K562 (cell line): Measurements from ENCODE around the gene TSKS. TPM values are rescaled to one million over a fixed set of nuclear protein-coding genes. Genes with fewer than 3 reads are reported as not detected.

Source experiments
- ATF1 ChIP-seq, 2 experiments: fragments of 450-650 bp in 1 of 2; IDR thresholded peaks; 2 replicates each; pipeline ENCODE4 v1.6.1; 2016; ENCODE audit warnings: missing compliant biosample characterization in 1 of 2, missing genetic modification characterization in 1 of 2
- ATF7 ChIP-seq: fragments of 450-650 bp; IDR thresholded peaks from 2 replicates; pipeline ENCODE4 v1.7.1; 2014; ENCODE audit warnings: mild to moderate bottlenecking, moderate library complexity
- CREB1 ChIP-seq, 2 experiments: sonication (generic) in 1 of 2; formaldehyde crosslinking in 1 of 2; IDR thresholded peaks; 2 replicates each; pipeline versions ENCODE4 v1.6.1 to v1.8.0; 2012 to 2022; ENCODE audit warnings: inconsistent platforms in 1 of 2, mild to moderate bottlenecking in 1 of 2, missing genetic modification reagents in 1 of 2, moderate library complexity in 1 of 2
- CTBP1 ChIP-seq: fragments of 450-650 bp; IDR thresholded peaks from 2 replicates; pipeline ENCODE4 v1.6.1; 2016; ENCODE audit warnings: borderline replicate concordance
- DPF2 ChIP-seq: fragments of 450-650 bp; IDR thresholded peaks from 2 replicates; pipeline ENCODE4 v1.6.1; 2016
- EP400 ChIP-seq: fragments of 450-650 bp; IDR thresholded peaks from 2 replicates; pipeline ENCODE4 v1.6.1; 2017; ENCODE audit warnings: antibody characterized with exemption, mild to moderate bottlenecking, moderate library complexity
- HDGF ChIP-seq: fragments of 450-650 bp; IDR thresholded peaks from 2 replicates; pipeline ENCODE4 v1.6.1; 2016
- HNRNPLL ChIP-seq: fragments of 200-400 bp; formaldehyde crosslinking; IDR thresholded peaks from 2 replicates; pipeline ENCODE4 v1.6.1; 2017; ENCODE audit warnings: low read length, low read depth, mild to moderate bottlenecking; ENCODE audit not compliant: poor library complexity, severe bottlenecking
- JUND ChIP-seq, 2 experiments: IDR thresholded peaks; 2 replicates in 1 of 2; 3 replicates in 1 of 2; pipeline ENCODE4 v1.6.1; 2011; ENCODE audit warnings: borderline replicate concordance in 2 of 2, low read depth in 2 of 2, low read length in 2 of 2, improper control_type of control experiment in 1 of 2, missing biosample characterization in 1 of 2, missing genetic modification characterization in 1 of 2, missing genetic modification reagents in 1 of 2
- MAX ChIP-seq: sonication (generic); formaldehyde crosslinking; IDR thresholded peaks from 2 replicates; pipeline ENCODE4 v1.9.0; 2022; ENCODE audit warnings: mild to moderate bottlenecking, missing genetic modification reagents
- NELFE ChIP-seq: IDR thresholded peaks from 2 replicates; pipeline ENCODE4 v1.6.1; 2011; ENCODE audit warnings: mild to moderate bottlenecking; ENCODE audit not compliant: insufficient read depth, insufficient read length
- POLR2A ChIP-seq: fragments of 450-650 bp; conservative IDR thresholded peaks from 2 replicates; pipeline ENCODE4 v1.6.1; 2016
- PTTG1 ChIP-seq: fragments of 450-650 bp; IDR thresholded peaks from 2 replicates; pipeline ENCODE4 v1.6.1; 2016; ENCODE audit warnings: low read depth, mild to moderate bottlenecking, missing genetic modification characterization, missing compliant biosample characterization
- SIX5 ChIP-seq, 2 experiments: IDR thresholded peaks; 2 replicates each; pipeline ENCODE4 v1.6.1; 2011; ENCODE audit warnings: low read length in 2 of 2, borderline replicate concordance in 1 of 2, low read depth in 1 of 2, mild to moderate bottlenecking in 1 of 2, moderate library complexity in 1 of 2; ENCODE audit not compliant: insufficient read depth in 1 of 2
- SMAD3 ChIP-seq: fragments of 450-650 bp; formaldehyde crosslinking; conservative IDR thresholded peaks from 2 replicates; pipeline ENCODE4 v1.4.0; 2020; ENCODE audit warnings: mild to moderate bottlenecking
- SMARCE1 ChIP-seq: fragments of 450-650 bp; IDR thresholded peaks from 2 replicates; pipeline ENCODE4 v1.7.1; 2016; ENCODE audit warnings: mild to moderate bottlenecking
- SP1 ChIP-seq: sonication (generic); formaldehyde crosslinking; IDR thresholded peaks from 2 replicates; pipeline ENCODE4 v1.8.1; 2022; ENCODE audit warnings: mild to moderate bottlenecking, missing genetic modification reagents
- TAF1 ChIP-seq: IDR thresholded peaks from 2 replicates; pipeline ENCODE4 v1.6.1; 2011; ENCODE audit warnings: mild to moderate bottlenecking, low read length, moderate library complexity; ENCODE audit not compliant: insufficient read depth, control insufficient read depth, severe bottlenecking; ENCODE audit errors: extremely low read depth
- YY1 ChIP-seq, 3 experiments: IDR thresholded peaks; 2 replicates each; pipeline ENCODE4 v1.6.1; 2011; ENCODE audit warnings: low read length in 2 of 3, mild to moderate bottlenecking in 2 of 3, moderate library complexity in 2 of 3, borderline replicate concordance in 1 of 3, control low read depth in 1 of 3, low read depth in 1 of 3; ENCODE audit not compliant: insufficient read depth in 3 of 3, insufficient replicate concordance in 2 of 3, control insufficient read depth in 1 of 3, insufficient read length in 1 of 3; ENCODE audit errors: extremely low read depth in 1 of 3
- ZNF24 ChIP-seq: fragments of 450-650 bp; IDR thresholded peaks from 2 replicates; pipeline ENCODE4 v1.6.1; 2016
- ZNF316 ChIP-seq: fragments of 450-650 bp; IDR thresholded peaks from 2 replicates; pipeline ENCODE4 v1.6.1; 2016
- ZSCAN32 ChIP-seq: fragments of 450-650 bp; formaldehyde crosslinking; IDR thresholded peaks from 2 replicates; pipeline ENCODE4 v1.4.0; 2020; ENCODE audit warnings: mild to moderate bottlenecking, moderate library complexity
- polyA plus RNA-seq, 8 experiments: library from polyadenylated mRNA; depleted of rRNA in 4 of 8; stranded (reverse) in 5 of 8; unstranded in 3 of 8; fragments of >200 nt; fragmentation: Nextera tagmentation in 2 of 8; fragmentation: Illumina TruSeq in 1 of 8; extraction: Ambion mirVana in 2 of 8; extraction: Trizol in 1 of 8; gene quantifications; 2 replicates each; pipeline versions ENCODE4 v1.2.1 to v1.2.3, GENCODE V29; 2011 to 2014; ENCODE audit warnings: inconsistent platforms in 1 of 8, missing spikeins in 1 of 8
- total RNA-seq, 7 experiments: library from RNA; depleted of rRNA in 6 of 7; stranded (reverse); fragments of >200 nt in 6 of 7; fragmentation: Illumina TruSeq in 2 of 7; extraction: Trizol in 2 of 7; gene quantifications; 2 replicates each; pipeline versions ENCODE4 v1.2.1 to v1.2.3, GENCODE V29; 2011 to 2021; ENCODE audit warnings: low replicate concordance in 1 of 7
- TF ChIP-seq, protein P1 (sequence below): fragments of 250-450 bp; sonication (Bioruptor Pico); IDR thresholded peaks from 2 replicates; pipeline ENCODE4 v1.6.1; 2021; ENCODE audit warnings: mild to moderate bottlenecking
- TF ChIP-seq, protein P2 (sequence below): fragments of 250-450 bp; sonication (Bioruptor Pico); IDR thresholded peaks from 2 replicates; pipeline ENCODE4 v1.9.0; 2021; ENCODE audit warnings: mild to moderate bottlenecking
- TF ChIP-seq, protein P3 (sequence below): sonication (generic); formaldehyde crosslinking; IDR thresholded peaks from 2 replicates; pipeline ENCODE4 v1.8.0; 2022; ENCODE audit warnings: missing genetic modification reagents, mild to moderate bottlenecking, moderate library complexity, borderline replicate concordance
- TF ChIP-seq, protein P4 (sequence below): fragments of 200-800 bp; sonication (Bioruptor generic); IDR thresholded peaks from 2 replicates; pipeline ENCODE4 v1.6.1; 2017; ENCODE audit warnings: missing genetic modification characterization, missing compliant biosample characterization

Gene TSKS
- total and polyA plus RNA-seq, 9 of the 15 experiments (the other 6 are each of a cell fraction or from before 2014, with no cell fraction given): 0.14 to 4.5 (median 0.80) TPM

- peak; percentile 43 for TF ChIP-seq CTBP1
- TF ChIP-seq ATF7: peak; percentile 42; the same call in 1 of the 2 replicates
- TF ChIP-seq HNRNPLL: peak; percentile 28
- TF ChIP-seq, protein P1, sequence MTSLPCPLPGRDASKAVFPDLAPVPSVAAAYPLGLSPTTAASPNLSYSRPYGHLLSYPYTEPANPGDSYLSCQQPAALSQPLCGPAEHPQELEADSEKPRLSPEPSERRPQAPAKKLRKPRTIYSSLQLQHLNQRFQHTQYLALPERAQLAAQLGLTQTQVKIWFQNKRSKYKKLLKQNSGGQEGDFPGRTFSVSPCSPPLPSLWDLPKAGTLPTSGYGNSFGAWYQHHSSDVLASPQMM (CRISPR knock-in tag): no peak
- no peak for TF ChIP-seq SIX5 (IDR thresholded peaks at IDR 0.05; ENCODE audit: borderline replicate concordance in 1 of 2, insufficient read depth in 1 of 2, low read depth in 1 of 2, low read length in 2 of 2)
- peak; percentile 87 for TF ChIP-seq DPF2
- TF ChIP-seq NELFE: no peak
- peak; percentile 12; the same call in 1 of the 2 replicates for TF ChIP-seq MAX (CRISPR knock-in tag)
- TF ChIP-seq, protein P2, sequence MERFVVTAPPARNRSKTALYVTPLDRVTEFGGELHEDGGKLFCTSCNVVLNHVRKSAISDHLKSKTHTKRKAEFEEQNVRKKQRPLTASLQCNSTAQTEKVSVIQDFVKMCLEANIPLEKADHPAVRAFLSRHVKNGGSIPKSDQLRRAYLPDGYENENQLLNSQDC: no peak
- TF ChIP-seq SMAD3: no peak
- peak; percentile 78; the same call in 1 of the 2 replicates for TF ChIP-seq SMARCE1
- peak; percentile 96 for TF ChIP-seq ZNF316
- no peak for TF ChIP-seq PTTG1 (tag)
- TF ChIP-seq, protein P3, sequence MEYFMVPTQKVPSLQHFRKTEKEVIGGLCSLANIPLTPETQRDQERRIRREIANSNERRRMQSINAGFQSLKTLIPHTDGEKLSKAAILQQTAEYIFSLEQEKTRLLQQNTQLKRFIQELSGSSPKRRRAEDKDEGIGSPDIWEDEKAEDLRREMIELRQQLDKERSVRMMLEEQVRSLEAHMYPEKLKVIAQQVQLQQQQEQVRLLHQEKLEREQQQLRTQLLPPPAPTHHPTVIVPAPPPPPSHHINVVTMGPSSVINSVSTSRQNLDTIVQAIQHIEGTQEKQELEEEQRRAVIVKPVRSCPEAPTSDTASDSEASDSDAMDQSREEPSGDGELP (CRISPR knock-in tag): peak; percentile 34; the same call in 1 of the 2 replicates
- TF ChIP-seq JUND (IDR thresholded peaks at IDR 0.05; ENCODE audit: borderline replicate concordance, low read depth, low read length): no peak; the same call in 1 of the 2 replicates
- peak; percentile 25; the same call in 1 of the 3 replicates for TF ChIP-seq JUND (tag; IDR thresholded peaks at IDR 0.05; ENCODE audit: borderline replicate concordance, low read depth, low read length)
- TF ChIP-seq ZSCAN32: no peak
- TF ChIP-seq ZNF24: no peak
- peak; percentile 40 for TF ChIP-seq TAF1
- TF ChIP-seq POLR2A: peak; percentile 39
- peak; percentile 99 for TF ChIP-seq HDGF
- TF ChIP-seq EP400: peak; percentile 14; the same call in 1 of the 2 replicates
- TF ChIP-seq, protein P4, sequence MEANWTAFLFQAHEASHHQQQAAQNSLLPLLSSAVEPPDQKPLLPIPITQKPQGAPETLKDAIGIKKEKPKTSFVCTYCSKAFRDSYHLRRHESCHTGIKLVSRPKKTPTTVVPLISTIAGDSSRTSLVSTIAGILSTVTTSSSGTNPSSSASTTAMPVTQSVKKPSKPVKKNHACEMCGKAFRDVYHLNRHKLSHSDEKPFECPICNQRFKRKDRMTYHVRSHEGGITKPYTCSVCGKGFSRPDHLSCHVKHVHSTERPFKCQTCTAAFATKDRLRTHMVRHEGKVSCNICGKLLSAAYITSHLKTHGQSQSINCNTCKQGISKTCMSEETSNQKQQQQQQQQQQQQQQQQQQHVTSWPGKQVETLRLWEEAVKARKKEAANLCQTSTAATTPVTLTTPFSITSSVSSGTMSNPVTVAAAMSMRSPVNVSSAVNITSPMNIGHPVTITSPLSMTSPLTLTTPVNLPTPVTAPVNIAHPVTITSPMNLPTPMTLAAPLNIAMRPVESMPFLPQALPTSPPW (CRISPR knock-in tag): peak; percentile 68
- TF ChIP-seq YY1 (IDR thresholded peaks at IDR 0.05; ENCODE audit: borderline replicate concordance in 1 of 3, control insufficient read depth in 1 of 3, extremely low read depth in 1 of 3, insufficient read depth in 3 of 3, insufficient read length in 1 of 3, insufficient replicate concordance in 2 of 3, low read depth in 1 of 3, low read length in 2 of 3): no peak
- no peak for TF ChIP-seq ATF1 (CRISPR knock-in tag; IDR thresholded peaks at IDR 0.05)
- peak; percentile 69 for TF ChIP-seq ATF1 (tag; IDR thresholded peaks at IDR 0.05)
- TF ChIP-seq SP1 (CRISPR knock-in tag): peak; percentile 79
- no peak for TF ChIP-seq CREB1 (IDR thresholded peaks at IDR 0.05)
- 0 out of 2 replicates have a peak, but pooled peaks have one; percentile 54 for TF ChIP-seq CREB1 (CRISPR knock-in tag; IDR thresholded peaks at IDR 0.05)
These were observed 50.7 kb downstream of the TSKS start (continued) for GRCh38 chr19:49712397-49712859.
